Left ventricle myocardium inferior (tissue), 1 donor: ENCODE measurements around the gene NTF3. TPM values are rescaled to one million over a fixed set of nuclear protein-coding genes. Genes with fewer than 3 reads are reported as not detected.
"Not testable (repeated sequence)": the region's sequence is repeated elsewhere in the genome, so short reads cannot be mapped to it uniquely, and the experiment has no call there.

ENCODE experiments used
- DNase-seq: peaks from one replicate; pipeline ENCODE4 v3.0.0-alpha.2; 2020
- H3K27ac ChIP-seq: fragments of 200-600 bp; replicated peaks from 2 replicates; pipeline ENCODE4 v1.8.0; 2021
- H3K27me3 ChIP-seq: fragments of 200-600 bp; 2 replicates; pipeline ENCODE4 v1.8.0; 2021; ENCODE audit warnings: low read depth
- H3K36me3 ChIP-seq: fragments of 200-600 bp; 2 replicates; pipeline ENCODE4 v1.8.0; 2021
- H3K4me1 ChIP-seq: fragments of 200-600 bp; 2 replicates; pipeline ENCODE4 v1.8.0; 2021
- H3K4me3 ChIP-seq: fragments of 200-600 bp; 2 replicates; pipeline ENCODE4 v1.8.0; 2021; ENCODE audit warnings: mild to moderate bottlenecking, moderate library complexity
- H3K9me3 ChIP-seq: fragments of 200-600 bp; replicated peaks from 2 replicates; pipeline ENCODE4 v1.8.0; 2021
- intact Hi-C: fragments of 100-400 bp; cut with micrococcal nuclease; formaldehyde crosslinking; loops from one replicate; pipeline ENCODE4 v1.11.0; 2022
- total RNA-seq: library from RNA; stranded (reverse); fragmentation: NEBNext Ultra II Directional; extraction: Animal tissue kit (Norgen Biotek cat#: 25700); gene quantifications from one replicate; pipeline ENCODE4 v1.2.1, GENCODE V29; 2021
- TF ChIP-seq, protein P1 (sequence below): fragments of 200-600 bp; IDR thresholded peaks from 2 replicates; pipeline ENCODE4 v1.8.0; 2021; ENCODE audit warnings: antibody characterized with exemption, mild to moderate bottlenecking, borderline replicate concordance
- donor health status: DM: no; HTN: yes; CAD: no; lungs with severe emphysema.

The NTF3 gene
- total RNA-seq, 1 donor from 2014 or later = 0.99 TPM

DNA sequence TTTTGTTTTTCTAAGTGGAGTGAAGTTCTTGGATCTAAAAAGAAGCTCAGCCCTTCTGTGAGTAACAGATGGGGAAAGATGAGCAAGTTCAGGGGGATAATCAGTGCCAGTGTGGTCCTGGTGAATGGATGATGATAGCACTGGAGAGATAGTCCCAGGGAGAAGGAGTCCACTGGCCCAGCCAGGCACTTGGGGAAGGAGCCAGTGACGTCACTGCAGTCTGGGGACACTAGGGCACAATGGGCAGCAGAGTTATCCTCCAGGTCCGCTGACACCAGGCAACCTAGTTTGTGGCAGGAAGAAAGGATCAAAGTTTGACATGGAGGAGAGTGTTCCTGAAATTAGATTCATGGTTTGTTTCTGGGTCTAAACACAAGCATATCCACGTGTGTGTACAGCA is 101.5 kb downstream of the NTF3 start:
- TF ChIP-seq, protein P1, sequence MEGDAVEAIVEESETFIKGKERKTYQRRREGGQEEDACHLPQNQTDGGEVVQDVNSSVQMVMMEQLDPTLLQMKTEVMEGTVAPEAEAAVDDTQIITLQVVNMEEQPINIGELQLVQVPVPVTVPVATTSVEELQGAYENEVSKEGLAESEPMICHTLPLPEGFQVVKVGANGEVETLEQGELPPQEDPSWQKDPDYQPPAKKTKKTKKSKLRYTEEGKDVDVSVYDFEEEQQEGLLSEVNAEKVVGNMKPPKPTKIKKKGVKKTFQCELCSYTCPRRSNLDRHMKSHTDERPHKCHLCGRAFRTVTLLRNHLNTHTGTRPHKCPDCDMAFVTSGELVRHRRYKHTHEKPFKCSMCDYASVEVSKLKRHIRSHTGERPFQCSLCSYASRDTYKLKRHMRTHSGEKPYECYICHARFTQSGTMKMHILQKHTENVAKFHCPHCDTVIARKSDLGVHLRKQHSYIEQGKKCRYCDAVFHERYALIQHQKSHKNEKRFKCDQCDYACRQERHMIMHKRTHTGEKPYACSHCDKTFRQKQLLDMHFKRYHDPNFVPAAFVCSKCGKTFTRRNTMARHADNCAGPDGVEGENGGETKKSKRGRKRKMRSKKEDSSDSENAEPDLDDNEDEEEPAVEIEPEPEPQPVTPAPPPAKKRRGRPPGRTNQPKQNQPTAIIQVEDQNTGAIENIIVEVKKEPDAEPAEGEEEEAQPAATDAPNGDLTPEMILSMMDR = no peak
- Histone ChIP-seq H3K36me3 (no peaks in the 10 kb centered on the region), H3K9me3 (peaks cover 11% of the 10 kb centered on the region), H3K27ac (no peak overlapping the region), H3K4me3 (no peak overlapping the region), H3K27me3 (peaks cover 23% of the 10 kb centered on the region), H3K4me1 (no peaks in the 10 kb centered on the region)
- no peak for DNase-seq
- intact Hi-C loops = no loop called here

DNA sequence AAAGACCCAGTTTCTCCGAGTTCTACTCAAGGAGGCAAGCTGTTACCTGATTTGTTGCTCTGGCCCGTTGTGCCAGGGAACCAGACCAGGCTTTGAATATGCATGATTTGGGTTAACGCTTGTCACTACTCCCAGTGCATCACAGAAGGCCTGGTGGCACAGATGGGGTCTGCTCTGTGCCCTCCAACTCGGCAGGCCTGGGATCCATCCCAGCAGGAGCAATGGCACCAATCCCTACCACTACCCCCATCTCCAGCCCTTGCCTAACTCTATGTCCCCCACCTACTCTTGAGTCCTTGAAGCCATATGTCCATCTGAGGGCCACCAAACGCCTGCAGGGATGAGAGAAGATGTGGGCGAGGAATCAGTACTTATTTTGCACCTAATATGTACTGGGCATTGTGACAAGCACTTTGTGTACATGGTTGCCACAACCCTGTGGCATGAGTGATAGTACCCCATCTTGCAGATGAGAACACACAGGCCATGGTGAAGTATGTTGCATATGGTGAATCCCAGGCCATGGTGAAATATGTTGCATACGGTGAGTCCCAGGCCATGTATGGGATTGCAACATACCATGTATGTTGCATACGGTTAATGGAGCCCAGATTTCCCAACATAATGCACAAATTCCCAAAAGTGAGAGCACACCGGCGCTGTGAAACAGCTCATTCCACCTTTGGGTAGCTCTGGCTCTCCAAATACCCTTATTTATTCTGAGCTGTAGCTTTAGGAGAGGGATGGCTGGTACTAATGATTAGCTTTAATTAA is 102.7 kb downstream of the NTF3 start:
- TF ChIP-seq, protein P1 = no peak
- H3K4me1 ChIP-seq = no peaks in the 10 kb centered on the region
- H3K9me3 ChIP-seq = peaks cover 11% of the 10 kb centered on the region
- no peak for DNase-seq
- H3K36me3 ChIP-seq = no peaks in the 10 kb centered on the region
- no peak overlapping the region for H3K4me3 ChIP-seq
- peaks cover 25% of the 10 kb centered on the region for H3K27me3 ChIP-seq
- no peak overlapping the region for H3K27ac ChIP-seq
- intact Hi-C loops = no loop called here

DNA sequence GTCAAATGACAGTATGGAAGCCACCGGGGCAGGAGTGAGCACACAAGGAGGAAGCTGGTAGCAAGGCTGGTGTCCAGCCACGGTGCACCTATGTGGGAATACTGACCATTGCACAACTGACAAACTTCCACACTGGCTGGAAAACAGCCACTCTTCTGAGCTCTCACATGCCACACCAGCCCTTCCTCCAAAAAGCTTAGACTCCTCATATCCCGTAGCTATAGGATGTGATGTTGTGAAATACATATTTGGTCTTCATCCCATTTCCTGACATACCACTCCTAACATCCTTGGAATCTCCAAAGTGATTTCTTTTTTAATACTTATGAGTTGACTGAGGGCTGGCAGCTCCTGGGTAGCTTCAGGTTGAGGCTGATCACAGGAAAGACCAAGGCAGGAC is 103.6 kb downstream of the NTF3 start:
- no peak overlapping the region for H3K27ac ChIP-seq
- H3K36me3 ChIP-seq = no peaks in the 10 kb centered on the region
- DNase-seq = no peak
- H3K4me3 ChIP-seq = no peak overlapping the region
- peaks cover 13% of the 10 kb centered on the region for H3K9me3 ChIP-seq
- TF ChIP-seq, protein P1 = no peak
- intact Hi-C loops = no loop called here
- no peaks in the 10 kb centered on the region for H3K4me1 ChIP-seq
- H3K27me3 ChIP-seq = peaks cover 33% of the 10 kb centered on the region

DNA sequence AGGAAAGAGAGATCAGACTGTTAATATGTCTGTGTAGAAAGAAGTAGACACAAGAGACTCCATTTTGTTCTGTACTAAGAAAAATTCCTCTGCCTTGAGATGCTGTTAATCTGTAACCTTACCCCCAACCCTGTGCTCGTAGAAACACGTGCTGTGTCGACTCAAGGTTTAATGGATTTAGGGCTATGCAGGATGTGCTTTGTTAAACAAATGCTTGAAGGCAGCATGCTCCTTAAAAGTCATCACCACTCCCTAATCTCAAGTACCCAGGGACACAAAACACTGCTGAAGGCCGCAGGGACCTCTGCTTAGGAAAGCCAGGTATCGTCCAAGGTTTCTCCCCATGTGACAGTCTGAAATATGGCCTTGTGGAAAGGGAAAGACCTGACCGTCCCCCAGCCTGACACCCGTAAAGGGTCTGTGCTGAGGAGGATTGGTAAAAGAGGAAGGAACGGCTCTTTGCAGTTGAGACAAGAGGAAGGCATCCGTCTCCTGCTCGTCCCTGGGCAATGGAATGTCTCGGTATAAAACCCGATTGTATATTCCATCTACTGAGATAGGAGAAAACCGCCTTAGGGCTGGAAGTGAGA is 105.2 kb downstream of the NTF3 start:
- H3K36me3 ChIP-seq, H3K4me1 ChIP-seq, H3K27ac ChIP-seq, DNase-seq, H3K4me3 ChIP-seq, intact Hi-C loops: not testable (repeated sequence)
- Histone ChIP-seq H3K27me3 (peaks cover 33% of the 10 kb centered on the region), H3K9me3 (peaks cover 27% of the 10 kb centered on the region)

DNA sequence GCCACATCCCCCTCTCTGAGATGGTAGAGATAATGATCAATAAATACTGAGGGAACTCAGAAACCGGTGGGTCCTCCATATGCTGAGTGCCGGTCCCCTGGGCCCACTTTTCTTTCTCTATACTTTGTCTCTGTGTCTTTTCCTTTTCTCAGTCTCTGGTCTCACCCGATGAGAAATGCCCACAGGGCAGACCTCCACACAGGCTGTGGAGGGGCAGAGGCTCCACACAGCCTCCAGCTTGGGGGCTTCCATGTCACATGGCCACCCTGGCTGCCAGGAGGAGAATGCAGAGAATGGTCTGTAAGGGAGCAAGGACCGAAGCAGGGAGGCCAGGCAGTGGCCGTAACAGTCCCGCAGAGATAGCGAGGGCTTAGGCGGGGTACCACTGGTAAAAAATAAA is 105.9 kb downstream of the NTF3 start:
- Histone ChIP-seq H3K36me3 (no peaks in the 10 kb centered on the region), H3K4me1 (no peaks in the 10 kb centered on the region), H3K27me3 (peaks cover 33% of the 10 kb centered on the region), H3K27ac (no peak overlapping the region), H3K4me3 (no peak overlapping the region), H3K9me3 (peaks cover 23% of the 10 kb centered on the region)
- intact Hi-C loops = no loop called here
- TF ChIP-seq, protein P1 = no peak
- no peak for DNase-seq
